Cardiac fibroblast (primary cell): ENCODE data around the gene ING2.

Experiments
- DNase-seq, 2 donors: peaks; one replicate each; pipeline versions ENCODE4 v3.0.0 to v3.0.0-alpha.2; 2010; ENCODE audit warnings: low read depth in 2 of 2
- H3K4me3 ChIP-seq, 2 donors: replicated peaks in 1 of 2; 1 replicate in 1 of 2; 2 replicates in 1 of 2; pipeline ENCODE4 v1.5.1; 2011; ENCODE audit warnings: low read depth in 2 of 2, low read length in 2 of 2, mild to moderate bottlenecking in 2 of 2, moderate library complexity in 1 of 2
- CTCF ChIP-seq: IDR thresholded peaks from one replicate; pipeline ENCODE4 v1.5.1; 2011; ENCODE audit warnings: low read depth, mild to moderate bottlenecking, low read length, inconsistent platforms

Gene ING2

GRCh38 chr4:183556947-183557346, 52.1 kb downstream of the ING2 start:
- TF ChIP-seq CTCF: no peak
- no peak overlapping the region for H3K4me3 ChIP-seq
- no peak for DNase-seq

GRCh38 chr4:183557611-183558010, 52.8 kb downstream of the ING2 start:
- no peak for TF ChIP-seq CTCF
- no peak overlapping the region for H3K4me3 ChIP-seq
- no peak for DNase-seq

GRCh38 chr4:183558873-183559272, 54.0 kb downstream of the ING2 start:
- DNase-seq: no peak
- H3K4me3 ChIP-seq: no peak overlapping the region
- no peak for TF ChIP-seq CTCF

- DNase-seq: no peak
- H3K4me3 ChIP-seq: no peak overlapping the region
- no peak for TF ChIP-seq CTCF
Observed at GRCh38 chr4:183561905-183562304, 57.0 kb downstream of the ING2 start.
